Naive thymus-derived CD4-positive, alpha-beta T cell (primary cell): Measurements from ENCODE around the gene TGFB2. TPM values are rescaled to one million over a fixed set of nuclear protein-coding genes. Genes with fewer than 3 reads are reported as not detected.

Source experiments
- ATAC-seq: fragments of 150-1000 bp; cut with Tn5 transposase; 2 replicates; pipeline ENCODE4 v1.10.0; 2021; ENCODE audit warnings: mild to moderate bottlenecking, moderate library complexity
- CTCF ChIA-PET: fragments of 350-600 bp; sonication (Branson Sonifier 250); formaldehyde crosslinking; loops from one replicate; lab custom pipeline; 2021; ENCODE audit warnings: antibody characterized with exemption; lab: Charles Lee
- POLR2A ChIA-PET: fragments of 350-600 bp; sonication (Branson Sonifier 250); formaldehyde crosslinking; loops from one replicate; lab custom pipeline; 2021; ENCODE audit warnings: antibody characterized with exemption, inconsistent platforms; lab: Charles Lee
- DNase-seq, 9 donors: peaks; one replicate each; pipeline versions ENCODE4 v3.0.0 to v3.0.0-alpha.2; 2020 to 2022; ENCODE audit warnings: mixed read lengths in 1 of 9
- H3K27ac ChIP-seq: one replicate; pipeline ENCODE4 v1.7.0; 2013; ENCODE audit warnings: mild to moderate bottlenecking, low read depth, low read length, moderate library complexity
- H3K27me3 ChIP-seq, 2 donors: one replicate each; pipeline ENCODE4 v1.7.0; 2013; ENCODE audit warnings: low read length in 2 of 2, mild to moderate bottlenecking in 2 of 2, moderate library complexity in 2 of 2; ENCODE audit not compliant: control insufficient read depth in 2 of 2, insufficient read depth in 2 of 2
- H3K36me3 ChIP-seq, 3 experiments: 1 replicate in 2 of 3; 2 replicates in 1 of 3; pipeline ENCODE4 v1.7.0; 2013; ENCODE audit warnings: low read length in 3 of 3, mild to moderate bottlenecking in 3 of 3, moderate library complexity in 1 of 3; ENCODE audit not compliant: insufficient read depth in 3 of 3, control insufficient read depth in 2 of 3
- H3K4me1 ChIP-seq, 2 donors: one replicate each; pipeline ENCODE4 v1.7.0; 2013; ENCODE audit warnings: low read length in 2 of 2, mild to moderate bottlenecking in 2 of 2, moderate library complexity in 1 of 2; ENCODE audit not compliant: control insufficient read depth in 2 of 2, insufficient read depth in 2 of 2
- H3K4me3 ChIP-seq: 2 replicates; pipeline ENCODE4 v1.7.0; 2013; ENCODE audit warnings: mild to moderate bottlenecking, low read length
- H3K9me3 ChIP-seq, 3 experiments: 1 replicate in 2 of 3; 2 replicates in 1 of 3; pipeline ENCODE4 v1.7.0; 2013; ENCODE audit warnings: low read length in 3 of 3; ENCODE audit not compliant: control insufficient read depth in 2 of 3
- H3K27ac Mint-ChIP-seq, 9 donors: one replicate each; pipeline ENCODE4 v1.8.0; 2020 to 2022; ENCODE audit warnings: mixed read lengths in 9 of 9, mild to moderate bottlenecking in 8 of 9, moderate library complexity in 5 of 9, inconsistent platforms in 2 of 9
- H3K27me3 Mint-ChIP-seq, 5 donors: one replicate each; pipeline ENCODE4 v1.8.0; 2021 to 2022; ENCODE audit warnings: mixed read lengths in 5 of 5, mild to moderate bottlenecking in 1 of 5
- H3K36me3 Mint-ChIP-seq, 5 donors: one replicate each; pipeline ENCODE4 v1.8.0; 2020 to 2022; ENCODE audit warnings: mixed read lengths in 5 of 5, mild to moderate bottlenecking in 3 of 5, inconsistent platforms in 1 of 5
- H3K4me1 Mint-ChIP-seq, 7 donors: one replicate each; pipeline ENCODE4 v1.8.0; 2020 to 2022; ENCODE audit warnings: mixed read lengths in 7 of 7, mild to moderate bottlenecking in 3 of 7, inconsistent platforms in 1 of 7
- H3K4me3 Mint-ChIP-seq, 10 donors: one replicate each; pipeline ENCODE4 v1.8.0; 2020 to 2022; ENCODE audit warnings: mild to moderate bottlenecking in 10 of 10, mixed read lengths in 10 of 10, moderate library complexity in 6 of 10, inconsistent platforms in 2 of 10
- H3K9me3 Mint-ChIP-seq, 11 donors: one replicate each; pipeline ENCODE4 v1.8.0; 2020 to 2022; ENCODE audit warnings: mixed read lengths in 11 of 11, mild to moderate bottlenecking in 4 of 11, inconsistent platforms in 1 of 11, moderate library complexity in 1 of 11
- intact Hi-C, 2 donors: fragments of 100-400 bp; cut with micrococcal nuclease; formaldehyde crosslinking; loops; one replicate each; pipeline ENCODE4 v1.15.1; 2023
- polyA plus RNA-seq, 2 donors: library from polyadenylated mRNA; unstranded; fragments of 300-500 nt; fragmentation: Illumina TruSeq; gene quantifications; one replicate each; pipeline ENCODE4 v1.2.3, GENCODE V29; 2021
- total RNA-seq, 6 experiments: library from RNA in 5 of 6; stranded (reverse) in 5 of 6; gene quantifications; 1 replicate in 5 of 6; 2 replicates in 1 of 6; pipeline ENCODE4 v1.2.3 and lab custom pipeline; 2021 to 2026

Gene TGFB2
- total and polyA plus RNA-seq, 7 experiments from 2014 or later, result not detected

DNA sequence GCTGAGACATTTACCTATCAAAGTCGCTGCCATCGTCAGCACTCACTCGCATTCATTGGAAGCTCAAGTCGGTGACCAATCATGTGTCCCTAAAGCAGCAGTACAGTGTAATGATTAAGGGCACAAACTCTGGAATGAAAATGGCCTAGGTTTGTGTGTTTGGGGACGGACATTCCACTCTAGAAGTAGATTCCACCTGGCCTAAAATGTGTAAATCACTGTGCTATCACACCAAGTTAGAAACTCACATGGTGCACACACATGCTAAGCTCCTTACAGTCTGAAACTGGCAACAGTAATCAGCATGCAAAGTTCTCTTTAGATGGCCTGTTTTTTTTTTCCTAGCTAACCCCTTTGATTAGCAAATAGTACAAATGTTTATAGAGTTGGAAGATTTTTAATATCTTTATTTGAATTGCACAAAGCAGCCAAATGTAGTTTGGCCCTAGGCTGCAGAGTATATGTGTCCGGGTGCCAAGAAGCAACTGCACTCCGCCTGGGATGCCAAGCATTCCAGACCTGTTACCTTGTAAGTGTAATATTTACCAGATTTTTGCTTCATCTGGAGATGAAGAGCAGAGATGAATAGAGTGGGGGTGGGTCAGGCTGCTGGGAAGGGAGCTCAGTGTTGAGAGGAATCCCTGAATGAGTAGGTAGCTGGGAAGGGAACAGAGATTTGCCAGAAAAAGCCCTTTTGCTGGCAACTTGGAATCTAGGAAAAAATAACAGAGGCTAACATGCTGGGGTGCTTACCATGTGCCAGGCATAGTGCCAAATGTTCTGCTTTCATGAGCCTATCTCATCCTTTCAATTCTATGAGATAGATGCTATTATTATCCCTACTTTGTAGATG is 35.2 kb downstream of the TGFB2 start:
- no peak for ATAC-seq

DNA sequence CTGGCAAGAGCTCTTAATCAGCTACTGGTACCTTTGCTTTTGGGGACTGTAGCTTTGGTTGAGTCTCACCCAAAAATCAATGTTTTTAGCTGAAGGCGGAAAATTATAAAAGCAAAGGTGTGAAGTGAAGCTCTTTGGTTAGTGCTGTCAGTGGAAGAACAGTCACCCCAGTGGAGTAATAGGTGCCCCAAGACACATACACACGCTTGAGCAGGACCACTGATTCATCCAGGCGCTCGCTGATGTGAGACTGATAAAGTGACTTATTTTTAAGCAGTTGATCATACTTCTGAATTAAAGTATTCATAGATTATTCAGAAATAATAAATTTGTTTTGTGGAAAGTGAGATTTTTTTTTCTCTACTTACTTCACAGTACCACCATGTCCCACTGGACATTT is 37.1 kb downstream of the TGFB2 start:
- no peaks in the 10 kb centered on the region for H3K36me3 Mint-ChIP-seq
- peaks cover 14 to 38% (median 34%) of the 10 kb centered on the region in 5 donors for H3K27me3 Mint-ChIP-seq
- POLR2A ChIA-PET, result no interaction called here

More for the DNA sequence above, 35.2 kb downstream of the TGFB2 start:
- POLR2A ChIA-PET, result no interaction called here
- Mint-ChIP-seq H3K4me3 (no peak overlapping the region), H3K27me3 (peaks cover 14 to 43% (median 41%) of the 10 kb centered on the region in 5 donors), H3K4me1 (peaks cover 0 to 10% (median 7%) of the 10 kb centered on the region in 7 donors), H3K36me3 (no peaks in the 10 kb centered on the region), H3K9me3 (no peaks in the 10 kb centered on the region), H3K27ac (no peak overlapping the region)
- DNase-seq, result no peak
- CTCF ChIA-PET, result no interaction called here
- no peak overlapping the region for H3K27ac ChIP-seq
- intact Hi-C loops, result no loop called here
- no peaks in the 10 kb centered on the region for H3K4me1 ChIP-seq
- H3K27me3 ChIP-seq, result no peaks in the 10 kb centered on the region
- H3K36me3 ChIP-seq, result no peaks in the 10 kb centered on the region
- no peak overlapping the region for H3K4me3 ChIP-seq
- no peaks in the 10 kb centered on the region for H3K9me3 ChIP-seq

DNA sequence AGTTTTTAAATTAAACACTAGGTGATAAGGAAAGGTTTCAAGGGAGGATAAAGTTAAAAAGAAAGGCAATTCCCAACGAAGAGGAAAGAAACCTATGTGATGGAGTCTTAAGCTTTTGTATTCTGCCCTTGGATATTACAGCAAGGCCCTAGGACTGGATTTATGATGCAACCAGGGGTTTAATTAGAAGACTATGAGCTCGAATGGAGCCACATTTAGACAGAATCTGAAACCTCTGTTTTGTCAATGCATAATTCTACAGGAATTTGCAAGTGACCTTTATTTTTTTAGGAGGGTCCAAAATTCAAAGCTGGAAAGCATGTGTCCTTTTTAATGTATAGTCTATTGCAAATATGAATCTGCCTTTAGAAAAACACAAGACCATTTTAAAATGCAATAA is 37.9 kb downstream of the TGFB2 start:
- Mint-ChIP-seq H3K4me3 (no peak overlapping the region), H3K4me1 (no peaks in the 10 kb centered on the region), H3K9me3 (no peaks in the 10 kb centered on the region), H3K36me3 (no peaks in the 10 kb centered on the region), H3K27ac (no peak overlapping the region), H3K27me3 (peaks cover 14 to 38% (median 34%) of the 10 kb centered on the region in 5 donors)
- POLR2A ChIA-PET, result no interaction called here
- Histone ChIP-seq H3K36me3 (no peaks in the 10 kb centered on the region), H3K27me3 (no peaks in the 10 kb centered on the region), H3K4me3 (no peak overlapping the region), H3K27ac (no peak overlapping the region), H3K9me3 (no peaks in the 10 kb centered on the region), H3K4me1 (no peaks in the 10 kb centered on the region)
- CTCF ChIA-PET, result no interaction called here
- intact Hi-C loops, result no loop called here
- DNase-seq (no peak), ATAC-seq (no peak)

More for the DNA sequence above, 37.1 kb downstream of the TGFB2 start:
- no peaks in the 10 kb centered on the region for H3K9me3 ChIP-seq
- H3K27me3 ChIP-seq, result no peaks in the 10 kb centered on the region
- intact Hi-C loops, result no loop called here
- H3K36me3 ChIP-seq, result no peaks in the 10 kb centered on the region
- no peak overlapping the region for H3K27ac ChIP-seq
- Mint-ChIP-seq H3K4me3 (no peak overlapping the region), H3K4me1 (peaks cover 0 to 6% (median 4%) of the 10 kb centered on the region in 7 donors), H3K9me3 (no peaks in the 10 kb centered on the region), H3K27ac (no peak overlapping the region)
- ATAC-seq (no peak), DNase-seq (no peak)
- H3K4me3 ChIP-seq, result no peak overlapping the region
- no peaks in the 10 kb centered on the region for H3K4me1 ChIP-seq
- CTCF ChIA-PET, result no interaction called here

DNA sequence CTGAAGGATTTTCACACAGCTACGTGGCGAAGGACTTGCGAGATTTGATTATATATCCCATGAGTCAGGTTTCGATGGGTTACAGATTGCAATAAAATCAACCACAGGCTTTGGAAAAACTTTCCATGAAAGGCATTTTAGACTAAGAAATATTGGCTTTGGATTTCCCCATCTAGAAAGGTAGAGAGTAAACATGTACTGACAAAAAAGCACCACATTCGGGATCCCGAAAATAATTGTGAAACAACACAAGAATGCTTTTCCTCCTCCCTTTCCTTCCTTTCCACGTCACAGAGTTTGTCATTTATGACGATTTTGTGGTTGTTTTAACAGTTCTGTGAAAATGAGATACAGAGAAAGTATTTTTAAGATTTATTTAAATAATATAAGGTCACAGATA is 38.5 kb downstream of the TGFB2 start:
- Histone ChIP-seq H3K4me3 (no peak overlapping the region), H3K9me3 (no peaks in the 10 kb centered on the region), H3K27ac (no peak overlapping the region), H3K36me3 (no peaks in the 10 kb centered on the region), H3K27me3 (no peaks in the 10 kb centered on the region), H3K4me1 (no peaks in the 10 kb centered on the region)
- Mint-ChIP-seq H3K4me3 (no peak overlapping the region), H3K27ac (no peak overlapping the region), H3K27me3 (peaks cover 14 to 38% (median 33%) of the 10 kb centered on the region in 5 donors), H3K9me3 (no peaks in the 10 kb centered on the region), H3K4me1 (no peaks in the 10 kb centered on the region), H3K36me3 (no peaks in the 10 kb centered on the region)
- intact Hi-C loops, result no loop called here
- CTCF ChIA-PET, result no interaction called here
- no peak for DNase-seq
- ATAC-seq, result no peak
- POLR2A ChIA-PET, result no interaction called here

DNA sequence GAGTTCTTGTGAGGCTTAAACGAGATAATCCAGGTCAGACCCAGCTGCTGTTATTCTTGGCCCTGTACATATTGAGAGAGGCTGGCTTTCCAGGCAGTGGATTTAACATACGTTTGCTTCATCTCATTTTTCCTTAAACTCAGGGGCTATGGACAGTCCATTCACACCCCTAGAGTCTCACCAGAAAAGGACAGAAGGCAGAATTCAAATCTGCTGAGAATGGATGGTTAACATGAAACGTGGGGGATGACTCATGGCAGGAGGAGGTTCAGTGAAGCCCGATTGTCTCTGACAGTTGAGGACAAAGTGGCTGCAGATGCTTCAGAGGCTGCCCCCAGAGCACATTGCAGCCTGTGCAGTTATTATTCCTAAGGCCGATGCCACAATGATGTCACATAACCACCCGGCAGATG is 39.5 kb downstream of the TGFB2 start:
- H3K4me3 ChIP-seq, result no peak overlapping the region
- Mint-ChIP-seq H3K4me3 (no peak overlapping the region), H3K9me3 (no peaks in the 10 kb centered on the region), H3K27ac (no peak overlapping the region), H3K36me3 (no peaks in the 10 kb centered on the region), H3K27me3 (peaks cover 14 to 42% (median 35%) of the 10 kb centered on the region in 5 donors), H3K4me1 (no peaks in the 10 kb centered on the region)
- DNase-seq, result no peak
- ChIA-PET POLR2A (no interaction called here), CTCF (no interaction called here)
- H3K9me3 ChIP-seq, result no peaks in the 10 kb centered on the region
- H3K36me3 ChIP-seq, result no peaks in the 10 kb centered on the region
- intact Hi-C loops, result no loop called here
- H3K4me1 ChIP-seq, result no peaks in the 10 kb centered on the region
- no peak for ATAC-seq
- no peak overlapping the region for H3K27ac ChIP-seq
- H3K27me3 ChIP-seq, result no peaks in the 10 kb centered on the region

DNA sequence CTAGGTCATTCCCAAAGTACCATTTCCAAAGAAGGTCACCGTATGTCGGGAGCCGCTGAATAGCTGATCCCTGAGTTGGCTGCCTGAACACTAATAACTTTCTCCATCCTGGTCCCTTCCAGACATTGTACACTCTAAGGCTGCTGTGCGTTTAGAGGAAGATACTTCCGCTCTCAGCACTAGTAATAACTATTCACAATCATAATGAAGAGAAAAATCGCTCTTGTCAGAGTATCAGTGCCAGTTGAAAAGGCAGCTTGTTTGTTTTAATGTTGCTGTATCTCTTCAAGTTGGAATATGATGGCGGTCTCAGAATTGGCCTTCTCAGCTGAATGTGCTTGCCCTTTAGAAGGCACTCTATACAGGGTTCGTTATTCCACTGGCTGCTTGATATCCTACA is 43.5 kb downstream of the TGFB2 start:
- Histone ChIP-seq H3K36me3 (no peaks in the 10 kb centered on the region), H3K4me3 (no peak overlapping the region), H3K27ac (no peak overlapping the region), H3K27me3 (no peaks in the 10 kb centered on the region), H3K9me3 (no peaks in the 10 kb centered on the region), H3K4me1 (no peaks in the 10 kb centered on the region)
- Mint-ChIP-seq H3K27me3 (peaks cover 0 to 37% (median 25%) of the 10 kb centered on the region in 5 donors), H3K4me3 (no peak overlapping the region), H3K9me3 (peaks cover 0 to 3% (median 0%) of the 10 kb centered on the region in 11 donors), H3K36me3 (no peaks in the 10 kb centered on the region), H3K27ac (no peak overlapping the region), H3K4me1 (no peaks in the 10 kb centered on the region)
- ChIA-PET POLR2A (no interaction called here), CTCF (no interaction called here)
- intact Hi-C loops, result no loop called here
- ATAC-seq, result no peak
- no peak for DNase-seq

DNA sequence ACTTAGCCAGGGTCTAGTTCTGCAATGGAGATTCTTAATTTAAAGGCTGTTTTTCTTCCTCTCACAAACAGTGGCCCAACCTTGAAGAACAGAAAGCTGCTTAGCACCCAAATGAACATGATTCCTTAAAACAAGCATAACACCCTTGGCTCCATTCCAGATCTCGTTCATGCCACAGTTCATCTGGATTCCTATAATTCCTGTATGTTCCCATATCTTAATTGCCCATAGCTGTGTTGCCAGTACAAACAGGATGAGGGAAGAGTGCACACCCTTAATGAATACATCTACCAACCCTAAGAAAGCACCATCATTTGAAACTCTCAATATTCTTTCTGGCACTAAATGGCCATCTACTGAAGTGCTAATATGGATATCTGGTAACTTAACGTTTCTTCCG is 45.5 kb downstream of the TGFB2 start:
- Mint-ChIP-seq H3K27ac (no peak overlapping the region), H3K4me1 (no peaks in the 10 kb centered on the region), H3K36me3 (no peaks in the 10 kb centered on the region), H3K4me3 (no peak overlapping the region), H3K9me3 (peaks cover 0 to 3% (median 0%) of the 10 kb centered on the region in 11 donors), H3K27me3 (peaks cover 0 to 26% (median 20%) of the 10 kb centered on the region in 5 donors)
- intact Hi-C loops, result no loop called here
- no peaks in the 10 kb centered on the region for H3K4me1 ChIP-seq
- H3K36me3 ChIP-seq, result no peaks in the 10 kb centered on the region
- H3K27me3 ChIP-seq, result no peaks in the 10 kb centered on the region
- H3K9me3 ChIP-seq, result no peaks in the 10 kb centered on the region
- ChIA-PET CTCF (no interaction called here), POLR2A (no interaction called here)
- H3K27ac ChIP-seq, result no peak overlapping the region
- DNase-seq (no peak), ATAC-seq (no peak)
- no peak overlapping the region for H3K4me3 ChIP-seq
